ENCODE results near the gene FLOT1.

DNA sequence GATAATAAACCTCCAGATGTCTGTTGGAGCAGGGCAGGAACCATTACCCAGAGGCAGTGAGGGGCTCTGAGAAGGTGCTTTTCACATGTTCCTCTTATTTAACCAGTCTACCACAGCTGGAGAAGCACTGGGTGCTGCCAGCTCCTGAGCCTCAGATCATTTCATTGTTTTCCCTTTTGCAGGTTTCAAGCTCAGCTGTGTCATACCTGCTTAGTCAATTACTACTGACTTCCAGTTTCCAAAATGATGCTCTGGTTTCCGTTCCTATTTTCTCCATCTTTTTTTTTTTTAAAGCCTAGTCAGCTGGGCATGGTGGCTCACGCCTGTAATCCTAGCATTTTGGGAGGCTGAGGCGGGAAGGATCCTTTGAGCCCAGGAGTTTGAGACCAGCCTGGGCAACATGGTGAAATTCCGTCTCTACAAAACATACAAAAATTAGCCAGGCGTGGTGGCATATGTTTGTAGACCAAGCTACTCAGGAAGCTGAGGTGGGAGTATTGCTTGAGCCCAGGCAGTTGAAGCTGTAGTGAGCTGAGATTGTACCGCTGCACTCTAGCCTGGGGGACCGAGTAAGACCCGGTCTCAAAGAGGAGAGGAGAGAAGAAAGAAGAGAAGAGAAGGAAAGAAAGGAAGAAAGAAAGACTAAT is 6.7 kb downstream of the FLOT1 start:
- TF ChIP-seq, protein P1, sequence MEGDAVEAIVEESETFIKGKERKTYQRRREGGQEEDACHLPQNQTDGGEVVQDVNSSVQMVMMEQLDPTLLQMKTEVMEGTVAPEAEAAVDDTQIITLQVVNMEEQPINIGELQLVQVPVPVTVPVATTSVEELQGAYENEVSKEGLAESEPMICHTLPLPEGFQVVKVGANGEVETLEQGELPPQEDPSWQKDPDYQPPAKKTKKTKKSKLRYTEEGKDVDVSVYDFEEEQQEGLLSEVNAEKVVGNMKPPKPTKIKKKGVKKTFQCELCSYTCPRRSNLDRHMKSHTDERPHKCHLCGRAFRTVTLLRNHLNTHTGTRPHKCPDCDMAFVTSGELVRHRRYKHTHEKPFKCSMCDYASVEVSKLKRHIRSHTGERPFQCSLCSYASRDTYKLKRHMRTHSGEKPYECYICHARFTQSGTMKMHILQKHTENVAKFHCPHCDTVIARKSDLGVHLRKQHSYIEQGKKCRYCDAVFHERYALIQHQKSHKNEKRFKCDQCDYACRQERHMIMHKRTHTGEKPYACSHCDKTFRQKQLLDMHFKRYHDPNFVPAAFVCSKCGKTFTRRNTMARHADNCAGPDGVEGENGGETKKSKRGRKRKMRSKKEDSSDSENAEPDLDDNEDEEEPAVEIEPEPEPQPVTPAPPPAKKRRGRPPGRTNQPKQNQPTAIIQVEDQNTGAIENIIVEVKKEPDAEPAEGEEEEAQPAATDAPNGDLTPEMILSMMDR (IDR thresholded peaks at IDR 0.05): no peak
- TF ChIP-seq POLR2A (IDR thresholded peaks at IDR 0.05): no peak

Data from esophagus squamous epithelium (tissue), 4 donors.